ENCODE measurements around the gene TAP1. TPM values are rescaled to one million over a fixed set of nuclear protein-coding genes. Genes with fewer than 3 reads are reported as not detected.

Gene TAP1
- total and polyA plus RNA-seq, 10 of the 15 experiments (the other 5 are each of a cell fraction or from before 2014, with no cell fraction given): 33.4 to 249 (median 169) TPM

- TF ChIP-seq ZBTB40 (IDR thresholded peaks at IDR 0.05; ENCODE audit: borderline replicate concordance): no peak
Measured at GRCh38 chr6:32890831-32891230, 37.3 kb upstream of the TAP1 start (continued).

GRCh38 chr6:32889533-32889932, 36.0 kb upstream of the TAP1 start:
- SMC1A ChIA-PET (ENCODE audit: uncharacterized antibody, unreplicated experiment): interaction anchor here (1.3 kb wide), 2 partner anchors 44 to 95 kb away, joined by 5 to 9 read pairs; no protein-coding TSS in a partner anchor

More at GRCh38 chr6:32889533-32889932, 36.0 kb upstream of the TAP1 start:
- ChIA-PET POLR2A (interaction anchor here (0.9 to 1.2 kb wide), 2 partner anchors 44 to 51 kb away, joined by 3 read pairs; partner anchors contain the start of gene TAP2), CTCF (interaction anchor here (0.7 to 1.3 kb wide), 7 partner anchors 18 to 95 kb away, joined by 3 to 15 read pairs (median 3); partner anchors contain the start of gene TAP2), RAD21 (ENCODE audit: unreplicated experiment) (interaction anchor here (0.8 to 6.5 kb wide), 4 partner anchors 21 to 98 kb away, joined by 3 to 104 read pairs (median 4); no protein-coding TSS in a partner anchor)
- in situ Hi-C loops (cut with MboI): loop anchor here (5.0 kb wide), 1 partner anchor 98 kb away; no protein-coding TSS in a partner anchor
- Histone ChIP-seq H2AFZ (ENCODE audit: control insufficient read depth, low read depth, low read length) (no peak overlapping the region), H4K20me1 (ENCODE audit: control insufficient read depth, insufficient read depth) (no peaks in the 10 kb centered on the region), H3K27ac (ENCODE audit: control insufficient read depth, insufficient read depth) (no peak overlapping the region), H3K9ac (ENCODE audit: control insufficient read depth, insufficient read depth, low read length) (no peak overlapping the region), H3K4me3 (no peak overlapping the region), H3K4me1 (ENCODE audit: control insufficient read depth, insufficient read depth, low read length) (no peaks in the 10 kb centered on the region), H3K36me3 (ENCODE audit: control insufficient read depth in 2 of 2, insufficient read depth in 2 of 2, low read length in 1 of 2) (no peaks in the 10 kb centered on the region), H3K27me3 (replicated peaks in 1 of 2; ENCODE audit: control insufficient read depth in 2 of 2, insufficient read depth in 2 of 2, low read length in 1 of 2) (no peaks in the 10 kb centered on the region), H3K79me2 (ENCODE audit: control insufficient read depth, insufficient read depth, low read length) (peaks cover 2% of the 10 kb centered on the region; the same call in 1 of the 2 replicates), H3K4me2 (ENCODE audit: control insufficient read depth, insufficient read depth) (no peak overlapping the region), H3K9me3 (replicated peaks; ENCODE audit: control insufficient read depth, insufficient read depth, low read length) (no peaks in the 10 kb centered on the region)
- 91% methylated on average over 1 of the region's 1 CpG for WGBS (ENCODE audit: insufficient coverage, insufficient replicate concordance, low lambda C conversion rate, missing lambda C conversion rate)
- ATAC-seq (no peak), FAIRE-seq (no peak), DNase-seq (ENCODE audit: low read depth, low spot score) (no peak)
- intact Hi-C loops (cut with micrococcal nuclease; ENCODE audit: unreplicated experiment): loop anchor here (10.0 kb wide), 1 partner anchor 195 kb away; no protein-coding TSS in a partner anchor
- TF ChIP-seq ATF7 (IDR thresholded peaks at IDR 0.05; ENCODE audit: low read depth): no peak
- TF ChIP-seq MYB (IDR thresholded peaks at IDR 0.05; ENCODE audit: borderline replicate concordance, low read depth, low read length): no peak
- BruUV-seq (replicated peaks): no TSS peak
